IPS-18c (cell line): ENCODE results near the gene SLC26A6.
A peak's percentile ranks its signal among the peaks of the same experiment; 100 is the strongest.

ENCODE experiments used
- H3K4me3 ChIP-seq: 2 replicates; pipeline ENCODE4 v1.7.0; 2013; ENCODE audit warnings: low read depth, mild to moderate bottlenecking, low read length, moderate library complexity; ENCODE audit not compliant: insufficient read depth
- H3K9me3 ChIP-seq: one replicate; pipeline ENCODE4 v1.6.1; 2013; ENCODE audit warnings: mild to moderate bottlenecking, low read length, moderate library complexity; ENCODE audit not compliant: control insufficient read depth, insufficient read depth

The SLC26A6 gene, protein sequence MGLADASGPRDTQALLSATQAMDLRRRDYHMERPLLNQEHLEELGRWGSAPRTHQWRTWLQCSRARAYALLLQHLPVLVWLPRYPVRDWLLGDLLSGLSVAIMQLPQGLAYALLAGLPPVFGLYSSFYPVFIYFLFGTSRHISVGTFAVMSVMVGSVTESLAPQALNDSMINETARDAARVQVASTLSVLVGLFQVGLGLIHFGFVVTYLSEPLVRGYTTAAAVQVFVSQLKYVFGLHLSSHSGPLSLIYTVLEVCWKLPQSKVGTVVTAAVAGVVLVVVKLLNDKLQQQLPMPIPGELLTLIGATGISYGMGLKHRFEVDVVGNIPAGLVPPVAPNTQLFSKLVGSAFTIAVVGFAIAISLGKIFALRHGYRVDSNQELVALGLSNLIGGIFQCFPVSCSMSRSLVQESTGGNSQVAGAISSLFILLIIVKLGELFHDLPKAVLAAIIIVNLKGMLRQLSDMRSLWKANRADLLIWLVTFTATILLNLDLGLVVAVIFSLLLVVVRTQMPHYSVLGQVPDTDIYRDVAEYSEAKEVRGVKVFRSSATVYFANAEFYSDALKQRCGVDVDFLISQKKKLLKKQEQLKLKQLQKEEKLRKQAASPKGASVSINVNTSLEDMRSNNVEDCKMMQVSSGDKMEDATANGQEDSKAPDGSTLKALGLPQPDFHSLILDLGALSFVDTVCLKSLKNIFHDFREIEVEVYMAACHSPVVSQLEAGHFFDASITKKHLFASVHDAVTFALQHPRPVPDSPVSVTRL

DNA sequence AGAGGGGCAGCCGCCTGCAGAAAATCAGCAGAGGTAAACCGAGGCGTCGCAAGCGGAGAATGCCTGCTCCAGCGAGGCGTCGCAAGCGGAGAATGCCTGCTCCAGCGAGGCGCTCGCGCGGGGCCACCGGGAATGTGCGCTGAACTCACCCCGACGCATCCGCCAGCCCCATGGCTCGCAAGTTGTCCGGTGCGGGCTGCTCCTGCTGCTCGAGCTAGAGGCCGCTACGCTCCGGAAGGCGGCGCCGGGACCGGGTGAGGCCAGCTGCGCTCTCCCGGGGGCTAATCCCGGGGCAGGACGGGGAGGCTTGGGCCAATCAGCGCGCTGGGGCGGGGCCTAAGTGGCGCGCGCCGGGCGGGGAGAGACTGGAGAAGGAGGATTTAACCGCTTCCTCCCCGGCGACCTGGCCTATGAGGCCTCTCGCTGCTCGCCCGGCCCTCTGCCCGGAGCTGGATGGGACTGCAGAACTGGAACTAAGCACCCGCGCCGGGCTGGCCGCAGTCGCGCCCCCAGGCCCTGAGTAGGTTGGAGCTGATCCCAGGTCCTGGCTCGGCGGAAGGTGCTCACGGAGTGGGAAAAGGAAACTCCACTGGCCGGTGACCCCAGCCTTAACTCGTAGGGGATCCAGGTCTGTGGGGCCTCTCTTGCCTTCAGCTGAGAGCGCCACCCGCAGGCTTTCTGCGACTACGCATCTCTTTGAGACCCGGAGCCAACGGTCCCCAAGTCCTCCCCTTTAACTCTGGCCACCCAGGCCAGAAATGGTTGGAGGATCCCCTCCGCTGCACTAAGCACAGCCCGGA is at the start of gene SLC26A6:
Gene SLC26A6 (minus strand): TSS at position 240 of the 800 bp plus-strand sequence. CDS start 68 bp downstream, at position 172.
- Histone ChIP-seq H3K4me3 (peak within 1 kb of the TSS; percentile 99), H3K9me3 (peaks cover 2% of the 10 kb centered on the region)

DNA sequence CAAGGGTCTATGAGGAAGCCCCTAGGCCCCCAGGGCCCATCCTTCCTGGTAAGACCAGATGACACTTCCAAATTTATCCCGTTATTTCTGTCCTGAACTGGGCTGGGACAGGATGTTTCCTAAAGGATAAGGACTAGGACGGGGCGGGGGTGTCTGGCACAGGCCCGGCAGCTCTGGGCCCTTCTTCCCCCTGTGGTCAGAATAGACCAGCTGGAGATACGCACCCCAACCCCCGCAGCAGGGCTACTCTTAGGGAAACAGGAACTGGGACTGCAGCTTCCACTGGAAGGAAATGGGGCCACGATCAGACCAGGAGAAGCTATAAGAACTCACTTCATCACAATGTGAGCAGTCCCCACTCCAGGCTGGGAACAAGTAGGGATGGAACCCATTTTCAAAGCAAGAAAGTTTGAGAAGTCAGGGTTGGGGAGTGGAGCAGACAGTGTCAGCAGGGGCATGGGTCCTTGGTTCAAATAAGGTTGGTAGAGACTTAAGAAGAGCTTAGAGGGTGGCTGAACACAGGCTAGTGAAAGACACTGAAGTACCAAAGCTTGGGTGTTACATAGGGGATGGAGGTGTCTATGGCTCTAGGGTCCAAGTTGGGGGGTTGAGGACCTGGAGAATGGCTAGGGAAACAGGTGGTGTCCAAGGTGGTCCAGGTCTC is 49.4 kb upstream of the SLC26A6 start:
- Histone ChIP-seq H3K9me3 (peaks cover 2% of the 10 kb centered on the region), H3K4me3 (peak overlapping the region; percentile 98; the same call in 1 of the 2 replicates)

DNA sequence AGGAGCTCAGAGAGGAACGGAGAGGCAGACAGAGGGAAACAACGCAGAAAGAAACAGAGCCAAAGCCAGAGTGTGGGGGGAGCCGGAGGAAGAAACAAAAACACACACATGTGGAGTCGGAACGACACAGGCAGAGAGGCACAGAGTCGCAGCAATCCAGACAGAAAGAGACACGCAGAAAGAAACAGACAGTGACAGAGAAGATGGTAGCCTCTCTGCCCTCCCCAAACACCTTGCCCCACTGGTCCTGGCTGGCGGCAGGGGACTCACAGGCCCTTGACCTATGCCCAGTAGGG is 48.7 kb upstream of the SLC26A6 start:
- no peak overlapping the region for H3K4me3 ChIP-seq
- peaks cover 2% of the 10 kb centered on the region for H3K9me3 ChIP-seq

DNA sequence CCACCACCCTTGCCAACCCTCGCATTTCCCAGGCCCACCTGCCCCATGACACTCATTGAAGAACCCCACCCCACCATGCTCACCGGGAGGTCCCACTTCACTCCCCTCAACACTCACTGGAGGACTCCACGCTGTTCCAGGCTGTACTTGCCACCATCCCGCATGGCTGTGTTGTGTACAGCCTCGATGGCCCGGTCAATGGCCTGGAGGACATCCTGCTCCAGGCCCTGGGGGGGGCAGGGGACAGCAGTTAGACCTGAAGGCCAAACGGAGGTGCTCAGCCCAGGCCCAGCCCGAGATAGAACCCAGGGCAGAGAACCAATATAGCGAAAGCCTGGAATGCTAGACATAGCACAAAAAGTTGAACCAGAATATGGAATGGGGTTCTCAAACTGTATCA is 47.5 kb upstream of the SLC26A6 start:
- peaks cover 2% of the 10 kb centered on the region for H3K9me3 ChIP-seq
- no peak overlapping the region for H3K4me3 ChIP-seq

DNA sequence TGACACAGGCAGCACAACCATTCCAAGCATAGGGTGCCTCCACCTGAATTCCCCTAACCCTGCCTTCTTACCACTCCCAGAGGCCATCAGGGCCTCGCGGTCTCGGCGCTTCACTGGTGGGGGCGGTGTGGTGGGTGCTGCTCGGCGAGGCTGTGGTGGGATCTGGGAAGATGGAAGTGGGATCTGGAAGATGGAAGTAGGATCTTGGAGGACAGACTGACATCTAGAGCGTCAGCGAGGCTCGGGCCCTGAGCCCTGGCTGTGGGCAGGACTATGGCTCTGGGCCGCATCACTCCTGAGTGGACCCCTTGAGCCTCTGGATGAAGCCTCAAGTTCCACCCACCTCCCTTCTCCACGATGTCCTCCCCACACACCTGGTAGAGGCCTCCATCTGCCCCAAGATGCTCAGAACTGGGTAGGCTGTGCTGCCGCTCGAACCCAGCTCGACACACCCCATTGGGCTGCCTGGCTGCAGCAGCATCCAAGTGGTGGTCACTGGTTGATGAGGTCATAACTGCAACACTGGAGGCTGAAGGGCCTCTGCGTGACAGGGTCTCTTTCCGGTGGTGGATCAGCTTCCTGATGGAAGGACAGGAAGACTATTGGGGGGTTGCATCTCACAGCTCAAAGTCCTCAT is 46.8 kb upstream of the SLC26A6 start:
- no peak overlapping the region for H3K4me3 ChIP-seq

DNA sequence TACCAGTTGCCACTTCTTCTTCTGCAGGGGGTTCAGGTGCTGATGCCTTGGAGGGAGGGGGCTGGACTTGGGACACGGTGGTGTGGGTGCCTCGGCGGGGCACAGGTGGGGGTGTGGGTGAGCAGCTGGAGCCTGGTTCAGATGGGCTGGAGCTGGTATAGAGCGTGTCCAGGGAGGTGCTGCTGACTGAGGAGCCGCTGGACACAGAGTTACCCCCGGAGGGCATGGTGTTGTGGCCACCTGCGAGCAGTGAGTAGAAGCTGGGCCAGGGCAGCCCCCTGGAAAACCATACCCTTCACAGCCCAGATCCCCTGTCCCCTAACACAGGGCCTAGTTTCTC is 46.2 kb upstream of the SLC26A6 start:
- Histone ChIP-seq H3K9me3 (peaks cover 2% of the 10 kb centered on the region), H3K4me3 (no peak overlapping the region)

More for the DNA sequence above, 46.8 kb upstream of the SLC26A6 start:
- H3K9me3 ChIP-seq: peaks cover 2% of the 10 kb centered on the region

DNA sequence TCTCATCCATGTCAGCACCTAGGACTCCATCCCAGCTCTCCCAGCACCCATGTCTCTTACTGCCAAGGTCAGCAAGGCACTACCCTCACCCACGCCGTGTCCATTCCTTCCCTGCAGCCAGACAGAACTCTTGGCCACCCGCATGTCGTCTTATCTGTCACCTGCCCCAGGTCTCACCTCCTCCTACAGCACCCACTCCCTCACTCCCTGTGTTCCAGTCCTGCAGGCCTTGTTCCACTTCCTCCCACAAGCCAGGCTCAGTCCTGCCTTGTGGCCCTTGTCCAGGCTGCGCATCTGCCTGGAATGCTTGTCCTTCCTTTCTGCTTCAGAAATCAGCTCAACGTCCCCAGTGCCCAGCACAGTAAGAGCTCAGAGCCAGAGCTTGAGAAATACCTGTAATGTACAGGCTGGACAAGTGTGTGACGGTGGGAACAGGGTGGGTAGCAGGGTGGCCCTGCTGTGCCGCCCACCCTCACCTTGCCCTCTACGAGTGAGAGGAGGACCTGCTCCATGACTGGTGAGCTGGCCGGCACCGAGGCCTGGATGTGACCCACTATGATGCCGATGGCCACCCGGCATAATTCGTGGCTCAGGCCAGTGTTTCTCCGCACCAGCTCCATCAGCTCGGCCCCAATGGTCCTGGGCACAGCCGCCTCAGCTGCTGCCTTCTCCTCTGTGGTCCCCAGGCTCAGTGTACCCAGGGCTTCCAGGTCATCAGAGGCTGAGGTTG is 45.7 kb upstream of the SLC26A6 start:
- H3K4me3 ChIP-seq: no peak overlapping the region
- H3K9me3 ChIP-seq: peaks cover 1% of the 10 kb centered on the region

DNA sequence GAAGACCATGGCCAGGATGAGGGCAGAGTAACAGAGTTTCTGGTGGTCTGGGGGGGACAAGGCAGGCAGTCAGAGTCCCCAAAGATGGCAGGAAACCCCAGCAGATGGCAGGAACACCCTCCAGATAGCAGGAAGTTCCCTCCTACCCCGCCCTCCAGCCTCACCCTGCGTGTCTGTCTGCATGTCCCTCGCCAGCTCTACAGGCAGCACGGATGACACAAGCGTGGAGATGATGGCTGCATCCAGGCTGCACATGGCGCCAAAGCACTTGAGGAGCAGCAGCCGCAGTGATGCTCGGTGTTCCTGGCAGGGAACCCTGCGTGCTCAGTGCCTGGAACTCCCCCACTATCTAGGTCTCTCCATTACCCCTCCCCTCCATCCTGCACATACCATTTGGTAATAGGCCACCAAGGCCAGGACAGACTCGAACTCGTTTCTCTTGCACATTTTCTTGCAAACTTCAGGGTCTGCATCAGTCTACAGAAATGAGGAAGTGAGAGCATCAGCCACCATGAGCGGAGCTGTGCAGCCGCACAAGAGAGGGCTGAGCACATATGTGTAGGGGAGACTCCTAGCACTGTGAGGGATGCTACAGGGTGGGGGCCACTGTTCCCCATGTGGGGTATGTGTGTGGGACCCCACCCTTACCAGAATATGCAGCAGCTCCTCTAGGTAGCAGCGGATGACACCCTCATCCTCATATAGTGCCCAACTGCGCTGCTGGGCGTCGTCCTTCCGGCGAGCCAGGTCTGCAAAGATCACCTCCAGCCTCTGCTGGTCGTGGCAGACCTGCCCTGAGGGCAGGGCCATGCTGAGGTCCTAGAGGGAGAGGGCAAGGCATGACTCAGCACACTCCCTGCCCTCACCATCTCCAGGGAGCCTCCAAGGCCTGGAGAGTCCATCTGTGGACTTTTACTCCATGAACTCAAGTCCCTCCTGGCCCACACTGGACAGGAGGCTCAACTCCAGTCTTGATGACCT is 44.4 kb upstream of the SLC26A6 start:
- H3K9me3 ChIP-seq: no peaks in the 10 kb centered on the region
- H3K4me3 ChIP-seq: no peak overlapping the region

DNA sequence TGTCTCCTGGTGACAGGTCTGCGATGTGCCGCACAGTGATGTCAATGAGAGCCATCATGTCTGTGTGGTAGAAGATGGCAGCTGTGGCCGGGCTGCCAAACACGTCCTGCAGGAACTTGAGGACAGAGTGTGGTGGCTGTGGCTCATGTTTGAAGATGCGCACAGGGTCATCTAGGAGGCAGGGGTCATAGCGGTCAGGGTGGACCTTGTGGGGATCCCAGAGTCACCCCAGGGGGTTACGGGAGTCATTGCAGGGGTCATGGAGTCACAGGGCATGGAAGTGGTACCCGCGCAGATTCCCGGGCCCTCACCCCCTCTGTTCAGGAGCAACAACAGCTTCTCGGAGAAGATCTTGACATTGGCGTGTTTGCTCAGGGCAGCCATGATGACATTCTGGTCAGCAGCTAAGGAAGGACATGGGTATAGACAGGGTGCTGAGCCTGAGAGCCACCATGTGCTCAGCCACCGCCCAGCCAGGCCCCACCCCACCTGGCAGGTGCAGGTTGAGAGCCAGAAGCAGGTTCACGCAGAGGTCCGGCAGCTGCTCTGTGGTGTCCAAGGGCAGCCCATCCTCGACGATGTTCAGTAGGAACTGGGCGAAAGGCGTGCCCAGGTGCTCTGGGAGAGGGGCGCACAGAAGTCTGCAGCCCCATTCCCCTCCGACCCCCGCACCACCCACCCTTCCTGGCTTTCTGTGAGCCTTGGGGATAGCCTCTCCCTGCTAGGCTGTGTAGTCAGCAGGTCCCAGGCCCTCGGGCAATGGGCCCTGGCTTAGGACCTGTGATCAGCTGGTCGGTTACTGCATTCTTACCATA is 43.5 kb upstream of the SLC26A6 start:
- Histone ChIP-seq H3K9me3 (no peaks in the 10 kb centered on the region), H3K4me3 (no peak overlapping the region)

DNA sequence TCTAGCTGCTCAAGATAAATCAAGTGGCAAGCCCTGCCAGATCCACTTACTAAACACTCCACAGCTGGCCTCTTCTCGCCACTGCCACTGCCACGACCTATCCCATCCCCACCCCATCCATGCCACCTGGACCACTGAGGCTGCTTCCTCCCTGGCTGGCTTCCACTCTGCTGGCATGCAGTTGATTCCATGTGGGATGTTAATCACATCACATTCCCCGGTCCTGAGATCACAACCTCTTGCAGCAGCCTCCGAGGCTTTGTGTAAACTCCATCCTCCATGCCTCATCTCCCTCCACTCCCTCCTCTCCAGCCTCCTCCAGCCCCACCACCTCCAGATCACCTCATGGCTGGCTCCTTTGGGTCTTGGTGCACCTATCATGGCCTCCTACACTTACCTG is 42.8 kb upstream of the SLC26A6 start:
- Histone ChIP-seq H3K9me3 (no peaks in the 10 kb centered on the region), H3K4me3 (no peak overlapping the region)

DNA sequence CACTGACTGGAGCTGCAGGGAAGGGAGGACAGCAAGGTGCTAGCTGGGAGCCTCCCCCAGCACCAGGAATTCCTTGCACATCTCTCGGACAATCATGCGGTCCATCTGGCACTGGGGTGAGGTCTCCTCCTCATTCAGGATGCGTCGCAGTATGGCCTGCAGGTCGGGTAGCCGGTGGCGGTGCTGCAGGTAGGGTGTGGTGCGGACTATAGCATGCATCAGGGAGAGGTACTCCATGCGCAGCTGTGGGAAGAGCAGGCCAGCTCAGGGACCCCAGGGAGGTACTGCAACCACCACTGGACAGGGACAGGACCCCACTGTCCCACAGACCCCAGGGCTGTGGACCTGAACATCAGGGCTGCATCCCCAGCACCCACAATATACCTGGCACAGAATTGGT is 39.2 kb upstream of the SLC26A6 start:
- H3K9me3 ChIP-seq: no peaks in the 10 kb centered on the region

DNA sequence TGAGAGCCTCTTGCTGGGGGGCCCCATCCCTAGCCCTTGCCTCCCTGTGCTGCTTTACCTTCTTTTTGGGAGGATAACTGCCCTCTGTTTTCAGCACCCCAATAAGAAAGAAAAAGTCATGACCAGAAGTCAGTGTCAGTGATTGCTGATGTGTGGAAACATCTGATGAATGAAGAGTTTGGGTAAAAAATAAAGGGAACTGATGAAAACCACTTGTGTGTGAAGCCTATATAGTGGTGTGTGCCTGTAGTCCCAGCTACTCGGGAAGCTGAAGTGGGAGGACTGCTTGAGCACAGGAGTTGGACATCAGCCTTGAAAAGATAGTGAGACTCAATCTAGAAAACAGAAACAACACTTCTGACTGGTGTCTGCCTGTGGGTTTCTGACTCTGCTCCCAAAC is 37.3 kb upstream of the SLC26A6 start:
- Histone ChIP-seq H3K9me3 (no peaks in the 10 kb centered on the region), H3K4me3 (no peak overlapping the region)

More for the DNA sequence above, 39.2 kb upstream of the SLC26A6 start:
- H3K4me3 ChIP-seq: no peak overlapping the region

DNA sequence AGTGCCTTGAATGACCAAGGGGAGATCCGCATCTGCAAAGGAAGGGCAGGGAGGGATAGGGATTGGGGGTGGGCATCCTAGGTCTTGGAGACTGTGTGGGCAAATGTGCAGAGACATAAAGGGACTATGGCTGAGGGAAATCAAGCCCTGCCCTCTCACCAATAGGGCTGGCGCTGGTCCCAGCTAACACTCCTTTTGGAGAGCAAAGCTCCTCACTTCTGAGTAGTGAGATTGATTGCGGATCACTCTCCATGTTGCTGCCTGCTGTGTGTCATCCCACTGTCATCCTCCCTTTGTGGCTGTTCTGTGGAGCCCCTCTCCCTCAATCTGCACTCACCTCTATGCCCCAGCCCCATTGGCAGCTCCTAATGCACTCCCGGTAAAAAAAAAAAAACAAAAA is 29.7 kb upstream of the SLC26A6 start:
- no peaks in the 10 kb centered on the region for H3K9me3 ChIP-seq
- no peak overlapping the region for H3K4me3 ChIP-seq

DNA sequence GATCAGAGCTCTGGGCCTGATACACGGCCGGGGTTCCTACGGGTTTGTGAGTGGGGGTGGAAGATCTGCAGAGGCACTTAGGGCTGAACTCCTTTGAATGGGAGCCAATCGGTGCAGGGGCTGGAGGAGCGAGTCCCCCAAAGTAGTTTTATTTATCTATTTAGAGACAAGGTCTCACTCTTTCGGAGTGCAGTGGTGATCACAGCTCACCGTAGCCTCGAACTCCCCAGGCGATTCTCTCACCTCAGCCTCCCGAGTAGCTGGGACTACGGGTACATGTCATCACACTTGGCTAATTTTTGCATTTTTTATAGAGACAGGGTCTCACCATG is 29.0 kb upstream of the SLC26A6 start:
- H3K9me3 ChIP-seq: no peaks in the 10 kb centered on the region
- H3K4me3 ChIP-seq: no peak overlapping the region
